HepG2 (cell line): Measurements from ENCODE around the gene COX6A2.

Experiments used
- CREB3 ChIP-seq: sonication (generic); formaldehyde crosslinking; IDR thresholded peaks from 2 replicates; pipeline ENCODE4 v1.5.0; 2020; ENCODE audit warnings: missing genetic modification reagents
- CTCF ChIP-seq: sonication (generic); formaldehyde crosslinking; IDR thresholded peaks from 2 replicates; pipeline ENCODE4 v1.5.0; 2020; ENCODE audit warnings: mild to moderate bottlenecking, missing genetic modification reagents, moderate library complexity
- EZH2 ChIP-seq: conservative IDR thresholded peaks from 2 replicates; pipeline ENCODE4 v1.6.1; 2012; ENCODE audit warnings: mild to moderate bottlenecking, low read depth, low read length, moderate library complexity
- FOSL2 ChIP-seq: sonication (generic); formaldehyde crosslinking; IDR thresholded peaks from 2 replicates; pipeline ENCODE4 v1.4.0; 2020; ENCODE audit warnings: missing genetic modification reagents
- NFYB ChIP-seq: sonication (generic); formaldehyde crosslinking; IDR thresholded peaks from 2 replicates; pipeline ENCODE4 v1.4.0; 2020; ENCODE audit warnings: missing genetic modification reagents
- RBAK ChIP-seq: sonication (generic); formaldehyde crosslinking; IDR thresholded peaks from 2 replicates; pipeline ENCODE4 v1.5.1; 2020; ENCODE audit warnings: mild to moderate bottlenecking, missing genetic modification reagents
- TAF1 ChIP-seq: sonication (generic); formaldehyde crosslinking; IDR thresholded peaks from 2 replicates; pipeline ENCODE4 v1.4.0; 2020; ENCODE audit warnings: missing genetic modification reagents
- ZFP36 ChIP-seq: fragments of 150-350 bp; IDR thresholded peaks from 2 replicates; pipeline ENCODE4 v1.6.1; 2018; ENCODE audit warnings: borderline replicate concordance, low read length, low read depth; ENCODE audit not compliant: partially characterized antibody
- ZKSCAN8 ChIP-seq: IDR thresholded peaks from 2 replicates; pipeline ENCODE4 v1.6.1; 2016; ENCODE audit warnings: borderline replicate concordance, missing genetic modification reagents, missing compliant biosample characterization
- ZMAT3 ChIP-seq: sonication (generic); formaldehyde crosslinking; conservative IDR thresholded peaks from 2 replicates; pipeline ENCODE4 v1.7.0; 2021; ENCODE audit warnings: missing genetic modification reagents
- ZNF652 ChIP-seq: IDR thresholded peaks from 2 replicates; pipeline ENCODE4 v1.6.1; 2016; ENCODE audit warnings: low read depth, borderline replicate concordance
- TF ChIP-seq, protein P1 (sequence below): sonication (generic); formaldehyde crosslinking; IDR thresholded peaks from 2 replicates; pipeline ENCODE4 v1.4.0; 2020; ENCODE audit warnings: missing genetic modification reagents

DNA sequence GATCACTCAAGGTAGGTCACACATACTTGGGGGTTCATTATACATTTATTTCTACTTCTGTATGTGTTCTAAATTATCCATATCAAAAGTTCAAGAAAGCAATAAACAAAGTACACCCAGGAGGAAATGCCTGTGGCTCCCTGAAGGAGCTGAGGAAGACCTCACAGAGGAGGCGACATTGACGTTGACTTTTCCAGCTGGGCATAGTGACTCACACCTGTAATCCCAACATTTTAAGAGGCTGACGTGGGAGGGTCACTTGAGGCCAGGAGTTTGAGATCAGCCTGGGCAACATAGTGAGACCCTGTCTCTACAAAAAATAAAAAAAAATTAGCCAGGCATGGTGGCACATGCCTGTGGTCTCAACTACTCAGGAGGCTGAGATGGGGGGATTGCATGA, 18.7 kb downstream of the COX6A2 start:
- no peak for TF ChIP-seq EZH2
- TF ChIP-seq, protein P1, sequence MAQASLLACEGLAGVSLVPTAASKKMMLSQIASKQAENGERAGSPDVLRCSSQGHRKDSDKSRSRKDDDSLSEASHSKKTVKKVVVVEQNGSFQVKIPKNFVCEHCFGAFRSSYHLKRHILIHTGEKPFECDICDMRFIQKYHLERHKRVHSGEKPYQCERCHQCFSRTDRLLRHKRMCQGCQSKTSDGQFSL (CRISPR knock-in tag): no peak
- TF ChIP-seq ZFP36: no peak
- no peak for TF ChIP-seq ZKSCAN8 (CRISPR knock-in tag)
- TF ChIP-seq CREB3 (CRISPR knock-in tag): no peak
- TF ChIP-seq RBAK: no peak
- no peak for TF ChIP-seq NFYB
- no peak for TF ChIP-seq CTCF (CRISPR knock-in tag)
- TF ChIP-seq ZNF652: no peak
- no peak for TF ChIP-seq FOSL2 (CRISPR knock-in tag)
- no peak for TF ChIP-seq TAF1 (CRISPR knock-in tag)
- no peak for TF ChIP-seq ZMAT3 (CRISPR knock-in tag)
